PC-3 (cell line): ENCODE results near the gene TBXAS1. TPM values are rescaled to one million over a fixed set of nuclear protein-coding genes. Genes with fewer than 3 reads are reported as not detected.

ENCODE experiments used
- ATAC-seq: fragments of 200-7000 bp; cut with Tn5 transposase; 2 replicates; pipeline ENCODE4 v1.9.1; 2020; ENCODE audit warnings: mild to moderate bottlenecking, moderate library complexity
- BruUV-seq: library from RNA; stranded (reverse); fragments of 400-500 nt; replicated peaks from 2 replicates; lab custom pipeline; 2021; lab: Mats Ljungman, UMichigan
- CTCF ChIA-PET: fragments of 300-600 bp; sonication (Branson Sonifier 250); formaldehyde crosslinking; loops from one replicate; lab custom pipeline; 2022; ENCODE audit warnings: antibody characterized with exemption; lab: Charles Lee
- POLR2A ChIA-PET: fragments of 300-600 bp; sonication (Branson Sonifier 250); formaldehyde crosslinking; loops from one replicate; lab custom pipeline; 2022; ENCODE audit warnings: antibody characterized with exemption; ENCODE audit not compliant: unreplicated experiment; lab: Charles Lee
- DNase-seq: peaks from one replicate; pipeline ENCODE4 v3.0.0-alpha.2; 2015
- H2AFZ ChIP-seq: fragments of 300-600 bp; sonication (generic); 2 replicates; pipeline ENCODE4 v1.6.0; 2016; ENCODE audit warnings: antibody characterized with exemption, low read length
- H3F3A ChIP-seq: fragments of 300-600 bp; sonication (generic); one replicate; pipeline ENCODE4 v1.6.0; 2017; ENCODE audit warnings: antibody characterized with exemption, low read length, control low read depth, mild to moderate bottlenecking; ENCODE audit not compliant: unreplicated experiment
- H3K27ac ChIP-seq: fragments of 300-600 bp; sonication (generic); 2 replicates; pipeline ENCODE4 v1.5.1; 2016; ENCODE audit warnings: mild to moderate bottlenecking, low read length
- H3K27me3 ChIP-seq: fragments of 300-600 bp; sonication (generic); 2 replicates; pipeline ENCODE4 v1.6.1; 2016; ENCODE audit warnings: low read length, mixed read lengths
- H3K36me3 ChIP-seq: fragments of 300-600 bp; sonication (generic); 2 replicates; pipeline ENCODE4 v1.6.1; 2016; ENCODE audit warnings: low read depth, mixed run types, low read length, mixed read lengths
- H3K4me1 ChIP-seq: fragments of 300-600 bp; sonication (generic); 2 replicates; pipeline ENCODE4 v1.5.1; 2016; ENCODE audit warnings: low read length; ENCODE audit not compliant: insufficient read depth
- H3K4me2 ChIP-seq: fragments of 300-600 bp; sonication (generic); 2 replicates; pipeline ENCODE4 v1.6.0; 2016; ENCODE audit warnings: low read length
- H3K4me3 ChIP-seq: fragments of 300-600 bp; sonication (generic); 2 replicates; pipeline ENCODE4 v1.5.1; 2016; ENCODE audit warnings: mild to moderate bottlenecking, low read length, mixed read lengths
- H3K79me2 ChIP-seq: fragments of 300-600 bp; sonication (generic); 2 replicates; pipeline ENCODE4 v1.6.1; 2017; ENCODE audit warnings: low read length, mixed read lengths
- H3K9ac ChIP-seq: fragments of 300-600 bp; sonication (generic); 2 replicates; pipeline ENCODE4 v1.6.0; 2016; ENCODE audit warnings: mild to moderate bottlenecking, low read length
- H3K9me2 ChIP-seq: fragments of 300-600 bp; sonication (generic); replicated peaks from 2 replicates; pipeline ENCODE4 v1.6.1; 2016; ENCODE audit warnings: mixed run types, low read length, mixed read lengths
- H3K9me3 ChIP-seq: fragments of 300-600 bp; sonication (generic); 2 replicates; pipeline ENCODE4 v1.6.1; 2016; ENCODE audit warnings: low read length, mixed read lengths
- H4K20me1 ChIP-seq: fragments of 300-600 bp; sonication (generic); 2 replicates; pipeline ENCODE4 v1.6.1; 2016; ENCODE audit warnings: low read length, mixed read lengths
- CTCF ChIP-seq: fragments of 300-600 bp; sonication (generic); conservative IDR thresholded peaks from 2 replicates; pipeline ENCODE4 v1.5.1; 2017; ENCODE audit warnings: antibody characterized with exemption, low read depth, mild to moderate bottlenecking, low read length
- EZH2 ChIP-seq: fragments of 300-600 bp; sonication (generic); IDR thresholded peaks from one replicate; pipeline ENCODE4 v1.6.1; 2017; ENCODE audit warnings: antibody characterized with exemption, mild to moderate bottlenecking, low read length; ENCODE audit not compliant: unreplicated experiment
- EZH2phosphoT487 ChIP-seq: fragments of 300-600 bp; sonication (generic); IDR thresholded peaks from 2 replicates; pipeline ENCODE4 v1.6.1; 2018; ENCODE audit warnings: mild to moderate bottlenecking, antibody characterized with exemption, low read length, borderline replicate concordance
- intact Hi-C: fragments of 100-400 bp; cut with micrococcal nuclease; formaldehyde crosslinking; loops from 2 replicates; pipeline ENCODE4 v1.9.0; 2023
- total RNA-seq: library from RNA; depleted of rRNA; stranded (reverse); fragments of >200 nt; gene quantifications from 2 replicates; pipeline ENCODE4 v1.2.3, GENCODE V29; 2014

Gene TBXAS1
- total RNA-seq, 1 experiment from 2014 or later, result 21.8 TPM

- ATAC-seq, result no peak
- Histone ChIP-seq H3K4me3 (no peak overlapping the region), H3K36me3 (no peaks in the 10 kb centered on the region), H3K9me3 (no peaks in the 10 kb centered on the region), H3K27ac (no peak overlapping the region), H4K20me1 (no peaks in the 10 kb centered on the region), H3K79me2 (no peaks in the 10 kb centered on the region), H3K4me1 (no peaks in the 10 kb centered on the region), H3K27me3 (no peaks in the 10 kb centered on the region), H2AFZ (no peak overlapping the region), H3K9ac (no peak overlapping the region), H3K4me2 (no peak overlapping the region), H3F3A (no peaks in the 10 kb centered on the region), H3K9me2 (no peaks in the 10 kb centered on the region)
- ChIA-PET POLR2A (no interaction called here), CTCF (no interaction called here)
- TF ChIP-seq CTCF (no peak), EZH2 (no peak), EZH2phosphoT487 (no peak)
- intact Hi-C loops, result no loop called here
- DNase-seq, result no peak
- no TSS peak for BruUV-seq
These were observed 147.2 kb downstream of the TBXAS1 start for GRCh38 chr7:139976055-139976837.

GRCh38 chr7:139976838-139977656, 148.0 kb downstream of the TBXAS1 start:
- H3K27ac ChIP-seq, result no peak overlapping the region
- no peak overlapping the region for H3K9ac ChIP-seq
- no peaks in the 10 kb centered on the region for H3K9me3 ChIP-seq
- ATAC-seq, result no peak
- ChIA-PET POLR2A (no interaction called here), CTCF (no interaction called here)
- no peaks in the 10 kb centered on the region for H3K9me2 ChIP-seq
- BruUV-seq, result no TSS peak
- no peak overlapping the region for H3K4me2 ChIP-seq
- H3K4me3 ChIP-seq, result no peak overlapping the region
- H4K20me1 ChIP-seq, result no peaks in the 10 kb centered on the region
- no peaks in the 10 kb centered on the region for H3F3A ChIP-seq
- H3K79me2 ChIP-seq, result no peaks in the 10 kb centered on the region
- no peaks in the 10 kb centered on the region for H3K36me3 ChIP-seq
- TF ChIP-seq EZH2phosphoT487, result no peak
- no peak for TF ChIP-seq EZH2
- TF ChIP-seq CTCF, result no peak
- no peaks in the 10 kb centered on the region for H3K4me1 ChIP-seq
- no peaks in the 10 kb centered on the region for H3K27me3 ChIP-seq
- intact Hi-C loops, result no loop called here
- no peak for DNase-seq
- no peak overlapping the region for H2AFZ ChIP-seq
